Measurements from ENCODE around the gene CCDC149.
A peak's percentile ranks its signal among the peaks of the same experiment; 100 is the strongest.

CCDC149 gene

DNA sequence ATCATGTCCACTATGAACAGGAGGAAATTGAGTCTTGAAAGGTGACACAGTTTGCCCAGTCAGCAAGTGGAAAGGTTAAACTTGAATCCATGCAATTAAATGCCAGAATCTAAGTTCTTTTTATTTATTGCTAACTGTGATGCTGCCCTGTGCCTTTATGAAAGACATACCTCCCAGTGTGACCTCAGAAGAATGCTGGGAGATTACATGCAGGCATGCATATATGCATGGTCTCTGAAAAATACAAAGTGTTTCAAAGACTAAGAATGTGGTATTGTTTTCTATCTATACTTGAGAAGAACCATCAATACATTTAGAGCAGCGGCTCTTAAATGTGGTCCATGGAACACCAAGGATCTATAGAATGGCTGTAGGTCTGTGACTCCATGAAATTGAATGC lies 45.6 kb downstream of the CCDC149 start:
- no peak overlapping the region for H3K4me3 ChIP-seq (ENCODE audit: low read depth, low read length)

DNA sequence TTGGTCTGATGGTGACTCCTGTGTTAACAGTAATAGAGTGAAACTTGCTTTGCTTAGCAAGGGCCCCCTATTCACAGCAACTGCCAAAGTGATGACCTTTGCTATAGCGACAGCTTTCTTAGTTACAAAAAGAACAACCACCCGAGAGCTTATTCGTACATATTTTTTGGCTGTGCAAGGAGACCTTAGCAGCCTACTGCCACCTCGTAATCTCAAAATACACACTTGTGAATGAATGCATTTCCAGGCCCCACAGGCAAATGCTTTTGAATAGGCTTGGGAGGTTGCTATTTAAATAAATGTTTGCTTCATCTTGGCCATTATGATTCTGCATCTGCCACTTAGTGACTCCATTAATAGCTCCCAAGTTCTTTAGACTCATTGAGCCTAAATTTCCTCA lies 47.4 kb downstream of the CCDC149 start:
- TF ChIP-seq, protein P1, sequence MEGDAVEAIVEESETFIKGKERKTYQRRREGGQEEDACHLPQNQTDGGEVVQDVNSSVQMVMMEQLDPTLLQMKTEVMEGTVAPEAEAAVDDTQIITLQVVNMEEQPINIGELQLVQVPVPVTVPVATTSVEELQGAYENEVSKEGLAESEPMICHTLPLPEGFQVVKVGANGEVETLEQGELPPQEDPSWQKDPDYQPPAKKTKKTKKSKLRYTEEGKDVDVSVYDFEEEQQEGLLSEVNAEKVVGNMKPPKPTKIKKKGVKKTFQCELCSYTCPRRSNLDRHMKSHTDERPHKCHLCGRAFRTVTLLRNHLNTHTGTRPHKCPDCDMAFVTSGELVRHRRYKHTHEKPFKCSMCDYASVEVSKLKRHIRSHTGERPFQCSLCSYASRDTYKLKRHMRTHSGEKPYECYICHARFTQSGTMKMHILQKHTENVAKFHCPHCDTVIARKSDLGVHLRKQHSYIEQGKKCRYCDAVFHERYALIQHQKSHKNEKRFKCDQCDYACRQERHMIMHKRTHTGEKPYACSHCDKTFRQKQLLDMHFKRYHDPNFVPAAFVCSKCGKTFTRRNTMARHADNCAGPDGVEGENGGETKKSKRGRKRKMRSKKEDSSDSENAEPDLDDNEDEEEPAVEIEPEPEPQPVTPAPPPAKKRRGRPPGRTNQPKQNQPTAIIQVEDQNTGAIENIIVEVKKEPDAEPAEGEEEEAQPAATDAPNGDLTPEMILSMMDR (IDR thresholded peaks at IDR 0.05; ENCODE audit: low read depth, low read length) = no peak

More for the DNA sequence above, 45.6 kb downstream of the CCDC149 start:
- TF ChIP-seq, protein P1 (IDR thresholded peaks at IDR 0.05; ENCODE audit: low read depth, low read length) = no peak
- DNase-seq (ENCODE audit: low read depth, low spot score) = no peak
- in situ Hi-C loops (cut with HindIII; ENCODE audit: low sequenced_read_pairs) = no loop called here

DNA sequence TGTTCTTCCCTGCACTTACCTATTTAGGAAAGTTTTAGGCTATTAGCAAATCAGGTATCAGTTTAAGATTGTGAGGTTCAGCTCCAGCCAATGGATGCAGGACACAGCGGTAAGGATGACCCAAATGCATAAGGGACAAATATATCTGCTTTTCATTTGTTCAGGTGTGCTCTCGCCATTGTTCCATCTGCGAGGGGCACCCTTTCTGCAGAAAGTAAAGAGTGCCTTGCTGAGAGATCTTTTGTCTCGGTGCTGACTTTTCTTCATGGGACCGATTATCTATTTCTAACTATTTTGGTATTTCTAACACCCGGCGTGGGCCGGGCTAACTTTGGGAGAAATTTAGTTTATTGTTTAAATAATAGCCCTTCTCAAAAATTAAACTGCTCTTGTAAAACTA lies 49.0 kb downstream of the CCDC149 start:
- in situ Hi-C loops (cut with HindIII; ENCODE audit: low sequenced_read_pairs) = no loop called here

More for the DNA sequence above, 47.4 kb downstream of the CCDC149 start:
- in situ Hi-C loops (cut with HindIII; ENCODE audit: low sequenced_read_pairs) = no loop called here
- no peak overlapping the region for H3K4me3 ChIP-seq (ENCODE audit: low read depth, low read length)
- no peak for DNase-seq (ENCODE audit: low read depth, low spot score)

DNA sequence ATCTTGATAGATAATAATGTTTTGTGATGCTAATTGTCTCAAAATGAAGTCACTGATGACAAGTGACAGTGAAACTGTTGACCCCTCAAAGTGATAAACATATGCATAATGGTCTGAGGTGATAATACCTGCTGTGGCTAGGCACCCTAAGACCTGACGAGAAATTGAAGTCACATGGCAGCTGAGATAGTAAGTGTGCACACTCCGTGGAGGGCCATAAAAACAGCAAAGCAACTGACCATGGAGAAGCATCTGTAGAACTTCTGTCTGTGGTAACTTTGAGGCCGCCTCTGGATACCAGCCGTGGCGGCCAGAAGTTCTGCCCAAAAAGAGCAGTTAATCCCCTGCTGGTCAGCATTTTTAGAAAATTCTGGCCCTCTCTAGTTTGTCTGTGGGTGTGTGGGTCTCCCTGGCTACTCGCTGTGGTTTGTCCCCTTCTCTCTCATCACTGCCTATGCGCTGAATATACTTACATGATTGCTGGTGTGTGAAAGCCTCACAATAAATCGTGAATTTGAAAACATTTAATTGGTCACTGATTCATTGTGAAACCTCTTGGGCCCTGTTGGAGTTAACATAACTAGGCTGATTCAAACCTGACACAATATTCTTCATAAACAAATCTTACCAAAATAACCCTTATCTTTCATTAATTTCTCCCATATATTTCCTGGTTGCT lies 50.6 kb downstream of the CCDC149 start:
- TF ChIP-seq, protein P1 (IDR thresholded peaks at IDR 0.05; ENCODE audit: low read depth, low read length) = no peak
- in situ Hi-C loops (cut with HindIII; ENCODE audit: low sequenced_read_pairs) = no loop called here
- H3K4me3 ChIP-seq (ENCODE audit: low read depth, low read length) = no peak overlapping the region
- DNase-seq (ENCODE audit: low read depth, low spot score) = no peak

More for the DNA sequence above, 49.0 kb downstream of the CCDC149 start:
- TF ChIP-seq, protein P1 (IDR thresholded peaks at IDR 0.05; ENCODE audit: low read depth, low read length) = no peak
- no peak overlapping the region for H3K4me3 ChIP-seq (ENCODE audit: low read depth, low read length)
- DNase-seq (ENCODE audit: low read depth, low spot score) = no peak

DNA sequence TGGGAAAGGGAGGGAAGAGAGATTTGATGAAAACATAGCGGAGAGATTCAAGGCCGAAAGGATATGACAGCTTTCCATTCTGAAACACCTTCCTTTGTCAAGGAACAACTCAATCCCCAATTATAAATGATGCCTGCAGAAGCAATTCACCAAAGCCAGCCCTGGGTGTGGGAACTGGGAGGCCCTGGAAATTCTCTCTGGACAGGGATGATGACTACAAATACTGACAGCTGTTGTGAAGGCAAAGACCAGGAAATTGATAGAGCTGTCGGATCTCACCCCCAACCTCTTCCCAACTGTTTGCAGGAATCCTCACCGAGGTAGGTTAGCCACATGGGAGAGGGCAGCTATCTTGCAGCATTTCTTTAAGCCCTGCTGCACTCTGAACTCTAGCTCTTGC lies 54.3 kb downstream of the CCDC149 start:
- H3K4me3 ChIP-seq (ENCODE audit: low read depth, low read length) = no peak overlapping the region
- no peak for DNase-seq (ENCODE audit: low read depth, low spot score)
- TF ChIP-seq, protein P1 (IDR thresholded peaks at IDR 0.05; ENCODE audit: low read depth, low read length) = no peak
- in situ Hi-C loops (cut with HindIII; ENCODE audit: low sequenced_read_pairs) = no loop called here

DNA sequence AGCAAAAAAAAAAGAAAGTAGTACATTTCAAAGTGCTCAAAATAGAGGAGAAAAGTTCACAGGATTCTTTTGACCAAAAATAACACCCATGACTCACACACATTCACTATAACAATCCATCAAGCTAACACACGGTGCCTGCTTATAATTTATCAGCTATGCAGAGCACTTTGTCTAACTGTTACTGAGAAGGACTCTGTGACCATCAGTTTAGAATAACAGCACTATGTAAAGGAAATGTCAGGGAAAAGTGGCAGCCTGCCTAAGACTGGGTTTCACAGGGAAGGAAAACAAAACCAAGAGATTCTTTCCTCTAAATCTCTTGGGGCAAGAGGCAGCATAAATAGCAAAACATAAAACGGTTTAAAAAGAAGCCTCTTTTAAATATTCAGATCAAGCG lies 54.8 kb downstream of the CCDC149 start:
- in situ Hi-C loops (cut with HindIII; ENCODE audit: low sequenced_read_pairs) = no loop called here
- H3K4me3 ChIP-seq (ENCODE audit: low read depth, low read length) = no peak overlapping the region
- peak; percentile 75 for DNase-seq (ENCODE audit: low read depth, low spot score)
- TF ChIP-seq, protein P1 (IDR thresholded peaks at IDR 0.05; ENCODE audit: low read depth, low read length) = no peak
